ENCODE results near the gene CNTLN.
"Not testable (repeated sequence)": the region's sequence is repeated elsewhere in the genome, so short reads cannot be mapped to it uniquely, and the experiment has no call there.

The CNTLN gene

GRCh38 chr9:17389026-17389425, 254.2 kb downstream of the CNTLN start:
- FAIRE-seq: no peak
- TF ChIP-seq POLR2A (IDR thresholded peaks at IDR 0.05; ENCODE audit: low read depth, low read length): no peak
- no peak for DNase-seq (ENCODE audit: insufficient read length, low spot score)

GRCh38 chr9:17394881-17395510, 260.2 kb downstream of the CNTLN start:
- FAIRE-seq: no peak
- DNase-seq (ENCODE audit: insufficient read length, low spot score): no peak
- TF ChIP-seq POLR2A (IDR thresholded peaks at IDR 0.05; ENCODE audit: low read depth, low read length): no peak

- not testable (repeated sequence) for DNase-seq (ENCODE audit: insufficient read length, low spot score); FAIRE-seq
Measured at GRCh38 chr9:17397166-17397728, 262.4 kb downstream of the CNTLN start.

- no peak for DNase-seq (ENCODE audit: insufficient read length, low spot score)
- no peak for TF ChIP-seq POLR2A (IDR thresholded peaks at IDR 0.05; ENCODE audit: low read depth, low read length)
- no peak for FAIRE-seq
Measured at GRCh38 chr9:17398350-17398749, 263.5 kb downstream of the CNTLN start.

GRCh38 chr9:17401858-17402257, 267.0 kb downstream of the CNTLN start:
- DNase-seq (ENCODE audit: insufficient read length, low spot score): no peak
- TF ChIP-seq POLR2A (IDR thresholded peaks at IDR 0.05; ENCODE audit: low read depth, low read length): no peak
- FAIRE-seq: no peak

- DNase-seq (ENCODE audit: insufficient read length, low spot score) (no peak), FAIRE-seq (no peak)
- TF ChIP-seq POLR2A (IDR thresholded peaks at IDR 0.05; ENCODE audit: low read depth, low read length): no peak
Measured at GRCh38 chr9:17402309-17402708, 267.5 kb downstream of the CNTLN start.

- no peak for TF ChIP-seq POLR2A (IDR thresholded peaks at IDR 0.05; ENCODE audit: low read depth, low read length)
- DNase-seq (ENCODE audit: insufficient read length, low spot score): no peak
- FAIRE-seq: no peak
Measured at GRCh38 chr9:17403539-17403938, 268.7 kb downstream of the CNTLN start.

- DNase-seq (ENCODE audit: insufficient read length, low spot score) (no peak), FAIRE-seq (no peak)
- no peak for TF ChIP-seq POLR2A (IDR thresholded peaks at IDR 0.05; ENCODE audit: low read depth, low read length)
Measured at GRCh38 chr9:17414986-17415385, 280.1 kb downstream of the CNTLN start.

GRCh38 chr9:17422994-17423680, 288.3 kb downstream of the CNTLN start:
- FAIRE-seq: no peak
- TF ChIP-seq POLR2A (IDR thresholded peaks at IDR 0.05; ENCODE audit: low read depth, low read length): no peak
- no peak for DNase-seq (ENCODE audit: insufficient read length, low spot score)

GRCh38 chr9:17423681-17424011, 288.8 kb downstream of the CNTLN start:
- FAIRE-seq: no peak
- no peak for TF ChIP-seq POLR2A (IDR thresholded peaks at IDR 0.05; ENCODE audit: low read depth, low read length)
- no peak for DNase-seq (ENCODE audit: insufficient read length, low spot score)

GRCh38 chr9:17425384-17425783, 290.5 kb downstream of the CNTLN start:
- no peak for DNase-seq (ENCODE audit: insufficient read length, low spot score)
- FAIRE-seq: no peak
- no peak for TF ChIP-seq POLR2A (IDR thresholded peaks at IDR 0.05; ENCODE audit: low read depth, low read length)

GRCh38 chr9:17433526-17433925, 298.7 kb downstream of the CNTLN start:
- FAIRE-seq (no peak), DNase-seq (ENCODE audit: insufficient read length, low spot score) (no peak)
- no peak for TF ChIP-seq POLR2A (IDR thresholded peaks at IDR 0.05; ENCODE audit: low read depth, low read length)

- DNase-seq (ENCODE audit: insufficient read length, low spot score) (no peak), FAIRE-seq (no peak)
- TF ChIP-seq POLR2A (IDR thresholded peaks at IDR 0.05; ENCODE audit: low read depth, low read length): no peak
Measured at GRCh38 chr9:17436854-17437253, 302.0 kb downstream of the CNTLN start.

- FAIRE-seq (no peak), DNase-seq (ENCODE audit: insufficient read length, low spot score) (no peak)
- no peak for TF ChIP-seq POLR2A (IDR thresholded peaks at IDR 0.05; ENCODE audit: low read depth, low read length)
Measured at GRCh38 chr9:17437813-17438212, 303.0 kb downstream of the CNTLN start.

GRCh38 chr9:17445126-17445525, 310.3 kb downstream of the CNTLN start:
- not testable (repeated sequence) for DNase-seq (ENCODE audit: insufficient read length, low spot score); FAIRE-seq
